HEK293T (cell line): Measurements from ENCODE around the gene POLR2E.

ENCODE experiments used
- FOXA1 ChIP-seq: fragments of 450-650 bp; IDR thresholded peaks from 2 replicates; pipeline ENCODE4 v1.6.1; 2016; ENCODE audit warnings: mild to moderate bottlenecking
- SUZ12 ChIP-seq: fragments of 450-650 bp; IDR thresholded peaks from 2 replicates; pipeline ENCODE4 v1.6.1; 2016; ENCODE audit warnings: mild to moderate bottlenecking

GRCh38 chr19:1130771-1131717, 35.9 kb upstream of the POLR2E start:
- TF ChIP-seq SUZ12 (no peak), FOXA1 (no peak)
